BJ (cell line): ENCODE data around the gene UPK3A. TPM values are rescaled to one million over a fixed set of nuclear protein-coding genes. Genes with fewer than 3 reads are reported as not detected.
"Not testable (repeated sequence)": the region's sequence is repeated elsewhere in the genome, so short reads cannot be mapped to it uniquely, and the experiment has no call there.

ENCODE experiments used
- CTCF ChIA-PET: fragments of 350-600 bp; formaldehyde crosslinking; extraction: SDS; loops from one replicate; lab custom pipeline; 2021; ENCODE audit warnings: antibody characterized with exemption, inconsistent platforms; lab: Yijun Ruan, JAX
- POLR2A ChIA-PET: fragments of 300-600 bp; sonication (Branson Sonifier 250); formaldehyde crosslinking; extraction: SDS; loops from one replicate; lab custom pipeline; 2021; ENCODE audit warnings: antibody characterized with exemption; lab: Charles Lee
- DNase-seq: peaks from one replicate; pipeline ENCODE4 v3.0.0-alpha.2; 2011; ENCODE audit warnings: low read depth
- H3K27me3 ChIP-seq: 2 replicates; pipeline ENCODE4 v1.6.0; 2011; ENCODE audit warnings: low read length; ENCODE audit not compliant: control insufficient read depth, insufficient read depth
- H3K36me3 ChIP-seq: 2 replicates; pipeline ENCODE4 v1.5.1; 2011; ENCODE audit warnings: low read length; ENCODE audit not compliant: control insufficient read depth, insufficient read depth
- H3K4me3 ChIP-seq: 2 replicates; pipeline ENCODE4 v1.5.1; 2011; ENCODE audit warnings: low read depth, mild to moderate bottlenecking, control low read depth, low read length
- CTCF ChIP-seq: IDR thresholded peaks from 2 replicates; pipeline ENCODE4 v1.5.1; 2011; ENCODE audit warnings: low read depth, mild to moderate bottlenecking, control low read depth, inconsistent platforms, low read length, moderate library complexity; ENCODE audit not compliant: insufficient read depth
- polyA plus RNA-seq: library from polyadenylated mRNA; depleted of rRNA; stranded (reverse); fragments of >200 nt; gene quantifications from 2 replicates; pipeline ENCODE4 v1.2.3, GENCODE V29; 2011

UPK3A gene
- polyA plus RNA-seq, 1 experiment, result not detected

- DNase-seq, result no peak
- Histone ChIP-seq H3K27me3 (peaks cover 1% of the 10 kb centered on the region; the same call in 1 of the 2 replicates), H3K4me3 (no peak overlapping the region), H3K36me3 (no peaks in the 10 kb centered on the region)
- ChIA-PET POLR2A (no interaction called here), CTCF (no interaction called here)
- TF ChIP-seq CTCF, result no peak
Measured at GRCh38 chr22:45291931-45292290, 7.2 kb downstream of the UPK3A start.

DNA sequence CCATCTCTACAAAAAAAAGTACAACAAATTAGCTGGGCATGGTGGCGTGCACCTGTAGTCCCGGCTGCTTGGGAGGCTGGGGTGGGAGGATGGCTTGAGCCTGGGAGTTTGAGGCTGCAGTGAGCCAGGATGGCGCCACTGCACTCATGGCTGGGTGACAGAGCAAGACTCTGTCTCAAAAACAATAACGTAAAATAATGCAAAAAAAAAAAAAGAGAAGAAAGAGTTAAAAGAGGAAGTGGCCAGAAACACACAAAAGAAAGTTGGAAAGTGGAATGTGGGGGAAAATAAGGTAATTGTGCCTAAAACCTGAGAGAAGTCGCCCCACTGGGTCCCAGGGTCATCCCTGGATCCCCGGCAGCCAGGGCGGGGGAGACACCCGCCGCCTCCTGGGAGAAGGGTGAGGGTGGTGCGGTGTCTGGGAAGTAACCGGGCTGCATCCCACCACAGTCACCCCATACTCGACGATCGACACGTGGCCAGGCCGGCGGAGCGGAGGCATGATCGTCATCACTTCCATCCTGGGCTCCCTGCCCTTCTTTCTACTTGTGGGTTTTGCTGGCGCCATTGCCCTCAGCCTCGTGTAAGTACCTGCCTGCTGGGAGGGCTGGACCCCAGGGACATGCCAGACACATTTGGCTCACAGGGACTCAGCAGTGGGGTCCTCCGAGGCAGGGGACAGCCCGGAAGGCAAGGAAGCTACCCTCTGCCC is 8.1 kb downstream of the UPK3A start:
- TF ChIP-seq CTCF, result no peak
- Histone ChIP-seq H3K4me3 (no peak overlapping the region), H3K27me3 (no peaks in the 10 kb centered on the region), H3K36me3 (no peaks in the 10 kb centered on the region)
- CTCF ChIA-PET, result no interaction called here
- POLR2A ChIA-PET, result no interaction called here
- no peak for DNase-seq

GRCh38 chr22:45294030-45294429 is 9.3 kb downstream of the UPK3A start:
- Histone ChIP-seq H3K4me3 (no peak overlapping the region), H3K36me3 (no peaks in the 10 kb centered on the region), H3K27me3 (no peaks in the 10 kb centered on the region)
- POLR2A ChIA-PET, result no interaction called here
- DNase-seq, result no peak
- no peak for TF ChIP-seq CTCF
- CTCF ChIA-PET, result interaction anchor here (1.0 kb wide), 1 partner anchor 608 kb away, joined by 4 read pairs; no protein-coding TSS in a partner anchor

DNA sequence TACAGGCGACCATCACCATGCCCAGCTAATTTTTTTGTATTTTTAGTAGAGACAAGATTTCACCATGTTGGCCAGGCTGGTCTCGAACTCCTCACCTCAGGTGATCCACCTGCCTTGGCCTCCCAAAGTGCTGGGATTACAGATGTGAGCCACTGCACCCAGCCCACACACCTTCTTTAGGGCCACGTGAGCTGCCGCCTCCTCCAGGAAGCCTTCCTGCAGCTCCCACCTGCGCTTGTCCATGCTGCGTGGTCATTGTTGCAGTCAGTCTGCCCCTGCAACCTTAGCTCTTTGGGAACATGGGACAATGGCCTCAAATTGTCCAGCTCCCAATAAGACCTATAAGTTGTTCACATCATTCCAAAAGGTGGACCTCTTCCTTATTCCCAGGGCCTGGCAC is 10.3 kb downstream of the UPK3A start:
- DNase-seq, H3K4me3 ChIP-seq, H3K36me3 ChIP-seq, H3K27me3 ChIP-seq: not testable (repeated sequence)
- ChIA-PET CTCF (interaction anchor here (0.9 kb wide), 1 partner anchor 9 kb away, joined by 6 read pairs; no protein-coding TSS in a partner anchor), POLR2A (interaction anchor here (0.5 kb wide), 1 partner anchor 114 kb away, joined by 4 read pairs; no protein-coding TSS in a partner anchor)

DNA sequence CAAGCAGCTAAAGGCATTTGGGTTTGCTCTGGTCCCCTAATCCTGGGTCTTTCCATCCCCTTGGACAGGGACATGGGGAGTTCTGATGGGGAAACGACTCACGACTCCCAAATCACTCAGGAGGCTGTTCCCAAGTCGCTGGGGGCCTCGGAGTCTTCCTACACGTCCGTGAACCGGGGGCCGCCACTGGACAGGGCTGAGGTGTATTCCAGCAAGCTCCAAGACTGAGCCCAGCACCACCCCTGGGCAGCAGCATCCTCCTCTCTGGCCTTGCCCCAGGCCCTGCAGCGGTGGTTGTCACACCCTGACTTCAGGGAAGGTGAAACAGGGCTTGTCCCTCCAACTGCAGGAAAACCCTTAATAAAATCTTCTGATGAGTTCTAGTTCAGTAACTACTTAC is 10.7 kb downstream of the UPK3A start:
- no peak overlapping the region for H3K4me3 ChIP-seq
- CTCF ChIA-PET, result interaction anchor here (0.9 kb wide), 1 partner anchor 9 kb away, joined by 6 read pairs; no protein-coding TSS in a partner anchor
- POLR2A ChIA-PET, result no interaction called here

More for the DNA sequence above, 10.7 kb downstream of the UPK3A start:
- TF ChIP-seq CTCF, result no peak
- Histone ChIP-seq H3K36me3 (no peaks in the 10 kb centered on the region), H3K27me3 (no peaks in the 10 kb centered on the region)
- DNase-seq, result no peak
